Measurements from ENCODE around the gene MCOLN2.

Gene MCOLN2

DNA sequence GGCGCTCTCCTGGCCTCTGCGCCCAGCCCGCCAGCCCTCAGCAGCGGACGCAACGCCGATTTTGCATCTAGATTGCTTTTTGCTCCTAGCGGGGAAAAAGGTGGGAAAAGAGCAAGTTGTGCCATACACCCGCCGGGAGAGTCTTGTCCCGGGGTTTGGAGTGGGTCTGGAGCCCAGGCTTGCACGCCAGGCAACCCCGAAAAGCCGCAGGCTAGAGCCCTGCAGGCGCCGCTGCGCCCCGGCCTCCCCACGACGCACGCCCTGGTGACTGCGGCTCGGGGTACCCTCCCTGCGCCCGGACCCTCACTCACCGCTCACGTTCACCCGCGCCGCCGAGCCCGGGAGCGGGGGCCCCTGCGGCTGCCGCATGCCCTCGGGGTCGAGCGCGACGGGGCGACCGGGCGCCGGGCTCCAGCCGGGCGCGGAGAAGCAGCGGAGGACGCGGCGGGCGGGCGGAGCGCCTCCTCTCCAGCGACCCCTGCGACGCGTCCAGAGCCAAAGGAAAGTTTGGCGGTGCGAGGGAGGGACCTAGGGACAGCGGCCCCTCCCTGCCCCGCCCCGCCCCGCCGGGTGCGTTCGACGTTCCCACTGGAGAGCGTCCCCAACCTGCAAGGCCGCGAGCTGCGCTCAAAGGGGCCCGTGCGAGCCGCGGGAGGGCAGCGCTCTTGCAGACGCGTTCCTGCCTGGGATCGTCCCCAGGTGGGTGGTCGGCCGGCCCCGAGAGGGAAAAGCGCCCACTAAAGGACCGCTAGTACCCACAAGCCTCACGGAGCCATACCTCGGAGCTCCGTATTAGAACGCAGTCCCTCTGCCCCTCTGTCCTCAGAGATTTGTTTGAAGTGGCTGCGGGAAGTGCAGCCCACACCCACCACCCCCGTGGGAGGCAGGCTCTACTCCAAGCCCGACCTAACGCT lies 104.0 kb downstream of the MCOLN2 start, which contains the start of gene LPAR3:
TSS of gene LPAR3 (minus strand) at position 502 of the 914 bp plus-strand sequence. CDS start 27,086 bp downstream, outside the sequence.
- DNase-seq (ENCODE audit: low spot score), result peak; percentile 9

DNA sequence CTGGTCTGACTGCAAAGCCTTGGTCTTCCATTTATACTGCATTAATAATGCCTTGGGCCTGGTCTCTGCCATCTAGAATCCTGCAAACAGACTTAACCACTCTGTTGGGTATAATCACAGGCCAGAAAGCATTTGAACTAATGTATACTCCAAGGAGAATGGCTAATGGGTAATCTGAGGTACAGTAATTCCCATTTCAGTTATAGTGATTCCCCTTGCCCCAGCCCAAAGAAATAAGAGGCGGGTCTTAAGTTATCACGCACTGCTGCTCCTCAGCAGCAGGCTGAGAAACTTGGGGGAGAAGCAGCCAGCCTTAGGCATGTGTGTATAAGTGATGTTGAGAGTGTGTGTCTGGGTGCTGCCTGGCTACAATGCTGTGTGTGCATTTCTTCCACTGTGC lies 106.3 kb downstream of the MCOLN2 start:
- DNase-seq (ENCODE audit: low spot score), result no peak

- no peak for DNase-seq (ENCODE audit: low spot score)
Measured at GRCh38 chr1:84889437-84889836, 107.5 kb downstream of the MCOLN2 start.

- DNase-seq (ENCODE audit: low spot score), result peak; percentile 55
Measured at GRCh38 chr1:84888753-84889152, 108.2 kb downstream of the MCOLN2 start.

DNA sequence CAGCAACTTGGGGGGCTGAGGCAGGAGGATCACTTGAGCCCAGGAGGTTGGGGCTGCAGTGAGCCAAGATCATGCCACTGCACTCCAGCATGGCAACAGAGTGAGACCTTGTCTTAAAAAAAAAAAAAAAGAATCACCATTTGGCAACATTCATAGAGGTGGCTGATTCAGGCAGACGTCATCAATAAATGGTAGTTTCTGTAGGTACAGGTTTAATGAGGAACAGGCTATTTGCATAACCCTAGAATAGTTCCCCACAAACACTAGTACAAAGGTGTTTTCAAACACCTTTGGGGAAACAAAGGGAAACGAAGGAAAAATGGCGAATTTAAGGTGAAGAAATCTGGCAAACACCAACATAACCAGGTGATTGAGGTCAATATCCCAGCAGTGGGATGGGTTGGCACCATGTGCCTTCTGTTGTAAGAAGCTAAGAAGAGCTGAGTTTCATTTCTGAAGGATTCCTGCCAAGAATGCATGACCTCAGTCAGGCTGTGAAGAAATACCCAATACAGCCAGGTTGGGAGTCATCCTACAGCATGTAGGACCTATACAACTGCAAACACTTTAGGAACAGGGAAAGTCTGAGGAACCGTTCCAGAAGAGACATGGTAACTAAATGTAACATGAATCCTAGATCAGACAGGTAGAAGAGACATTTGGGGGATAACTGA lies 109.5 kb downstream of the MCOLN2 start:
- no peak for DNase-seq (ENCODE audit: low spot score)

- no peak for DNase-seq (ENCODE audit: low spot score)
Measured at GRCh38 chr1:84885469-84885868, 111.4 kb downstream of the MCOLN2 start.

DNA sequence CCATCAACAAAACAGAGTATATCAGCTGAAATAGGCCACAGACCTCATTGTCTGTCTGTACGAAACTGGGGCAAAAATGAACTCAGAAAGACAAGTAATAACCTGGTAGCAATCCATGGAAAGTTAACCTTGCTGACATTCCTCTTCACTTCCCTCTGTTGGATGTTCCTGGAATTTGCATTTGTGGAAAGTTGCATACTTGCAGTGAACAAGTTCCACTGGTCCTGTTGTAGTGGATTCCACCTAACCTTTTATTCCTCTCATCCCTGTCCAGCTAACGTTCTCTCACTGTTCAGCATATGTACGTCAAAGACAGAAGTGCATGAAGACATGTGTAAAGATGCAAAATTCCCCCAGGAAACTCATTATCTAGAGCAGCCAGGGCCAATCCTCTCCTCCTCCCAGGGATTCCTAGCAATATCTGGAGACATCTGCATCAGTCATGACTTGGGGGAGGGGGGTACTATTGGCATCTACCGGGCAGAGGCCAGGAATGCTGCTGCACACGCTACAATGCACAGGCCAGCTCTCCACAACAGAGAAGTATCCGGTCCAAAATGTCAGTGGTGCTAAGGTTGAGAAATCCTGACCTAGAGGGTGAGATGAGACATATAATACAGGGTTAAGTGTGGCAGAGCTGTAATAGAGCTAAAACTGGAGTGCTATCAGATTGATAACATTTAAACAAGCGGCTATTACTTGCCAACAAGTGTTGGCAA lies 112.1 kb downstream of the MCOLN2 start:
- DNase-seq (ENCODE audit: low spot score), result no peak

DNA sequence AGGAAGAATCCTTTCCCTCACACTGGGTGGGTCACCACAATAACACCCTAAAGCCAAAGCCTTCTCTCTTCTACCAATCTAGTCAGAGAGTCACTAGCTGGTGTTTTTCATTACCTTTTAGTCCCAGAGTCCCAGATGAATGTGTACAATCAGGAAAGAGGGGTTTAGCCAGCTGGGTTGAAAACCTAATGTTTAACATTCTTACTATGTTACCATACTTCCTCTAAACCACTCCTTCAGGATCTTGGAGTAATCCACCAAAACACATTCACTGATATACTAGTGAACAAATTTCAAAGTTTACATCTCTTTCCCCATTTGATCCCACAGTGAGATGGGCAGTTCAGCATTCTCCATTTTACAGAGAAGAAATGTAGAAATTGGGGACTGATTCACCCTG lies 113.6 kb downstream of the MCOLN2 start:
- DNase-seq (ENCODE audit: low spot score), result no peak

DNA sequence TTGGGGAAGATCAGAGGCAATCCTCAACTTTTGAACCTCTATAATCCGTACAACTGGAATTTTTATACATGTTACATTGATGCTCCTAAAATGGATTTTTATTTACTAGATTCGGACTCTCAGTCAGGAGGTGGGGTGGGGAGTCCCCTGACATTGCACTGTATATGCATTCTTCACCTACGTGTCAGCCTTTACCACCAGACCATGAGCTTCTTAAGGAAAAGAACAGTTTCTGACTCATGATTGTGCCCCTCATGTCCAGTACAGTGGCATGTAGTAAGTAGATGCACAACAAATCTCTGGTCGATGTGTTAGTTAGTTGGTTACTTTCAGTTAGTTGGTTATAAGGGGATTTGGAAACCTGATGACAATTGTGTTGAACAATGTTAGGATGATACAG lies 119.3 kb downstream of the MCOLN2 start:
- no peak for DNase-seq (ENCODE audit: low spot score)

DNA sequence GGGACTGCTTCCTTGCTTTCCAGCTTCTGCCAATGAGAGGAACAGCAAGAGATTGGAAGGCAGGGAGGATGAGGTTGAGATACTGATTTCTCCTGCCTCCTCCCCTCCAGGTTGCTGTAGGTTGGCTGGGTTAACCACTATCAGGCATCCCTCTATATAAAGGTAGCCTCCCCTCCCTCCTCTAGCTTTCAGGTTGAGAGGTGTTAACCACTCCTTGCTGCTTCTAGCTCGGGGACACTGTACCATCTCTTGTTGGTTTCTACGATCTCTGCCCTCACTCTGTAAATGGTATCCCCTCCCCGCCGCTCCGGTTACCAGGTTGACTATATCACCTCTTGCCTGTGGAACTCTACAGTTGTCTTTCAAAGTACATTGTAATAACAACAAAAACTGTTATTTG lies 120.6 kb downstream of the MCOLN2 start:
- DNase-seq (ENCODE audit: low spot score), result peak; percentile 36

Data from CD4-positive, alpha-beta T cell treated with Interleukin-2 at 100 ng/mL for 4 hours (primary cell).